ENCODE results near the gene PAH. TPM values are rescaled to one million over a fixed set of nuclear protein-coding genes. Genes with fewer than 3 reads are reported as not detected.

PAH gene
- total and polyA plus RNA-seq, 2 of the 13 experiments (the other 11 are each of a cell fraction or from before 2014, with no cell fraction given), result 192 to 451 TPM

DNA sequence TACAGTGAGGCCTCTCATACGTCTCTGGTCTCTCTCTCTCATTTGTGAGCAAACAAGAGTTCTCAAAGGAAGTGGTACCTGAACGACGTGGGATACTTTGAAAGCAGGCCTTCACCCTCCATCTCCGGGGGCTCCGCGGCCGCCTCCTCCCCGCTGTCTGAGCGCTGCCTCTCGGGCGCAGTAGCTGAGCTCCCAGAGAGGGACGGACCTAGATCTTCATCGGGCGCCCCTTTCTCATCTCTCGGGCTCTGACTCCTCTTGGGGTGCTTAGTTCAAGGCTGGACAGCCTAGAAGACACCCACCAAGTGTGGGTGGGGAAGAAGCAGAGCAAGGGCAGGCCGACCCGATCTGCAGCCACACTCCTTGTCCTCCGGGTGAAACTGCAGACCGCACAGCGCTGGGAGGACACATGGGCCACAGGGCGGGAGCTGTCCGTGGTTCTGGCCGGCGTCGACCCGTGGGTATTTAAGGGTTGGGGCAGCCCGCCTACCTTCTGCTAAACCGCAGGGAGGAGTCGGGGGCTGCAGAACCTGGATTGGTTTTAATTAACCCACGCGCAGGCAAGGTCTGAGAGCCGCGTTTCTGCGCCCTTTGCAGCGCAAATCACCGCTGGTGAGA is 92.7 kb downstream of the PAH start (continued):
- TF ChIP-seq ELF3 (CRISPR knock-in tag; IDR thresholded peaks at IDR 0.05), result 0 out of 2 replicates have a peak, but pooled peaks have one; percentile 48
- peak; percentile 47 for TF ChIP-seq FOSL2 (CRISPR knock-in tag; IDR thresholded peaks at IDR 0.05)
- TF ChIP-seq PHF8 (CRISPR knock-in tag; IDR thresholded peaks at IDR 0.05), result peak; percentile 24; the same call in 1 of the 2 replicates
- 0 out of 2 replicates have a peak, but pooled peaks have one; percentile 48 for TF ChIP-seq ZNF335 (CRISPR knock-in tag; IDR thresholded peaks at IDR 0.05)
- TF ChIP-seq ZFP36L1 (CRISPR knock-in tag; IDR thresholded peaks at IDR 0.05), result 0 out of 2 replicates have a peak, but pooled peaks have one; percentile 51
- peak; percentile 98 for TF ChIP-seq WIZ (CRISPR knock-in tag; IDR thresholded peaks at IDR 0.05)
- TF ChIP-seq XRCC5 (optimal IDR thresholded peaks at IDR 0.05; ENCODE audit: low read length), result peak; percentile 45
- peak; percentile 65; the same call in 1 of the 2 replicates for TF ChIP-seq ZNF784 (CRISPR knock-in tag; IDR thresholded peaks at IDR 0.05; ENCODE audit: borderline replicate concordance)
- no peak for TF ChIP-seq ZBTB8A (CRISPR knock-in tag; IDR thresholded peaks at IDR 0.05; ENCODE audit: borderline replicate concordance, low read depth)
- TF ChIP-seq BCL6 (CRISPR knock-in tag; IDR thresholded peaks at IDR 0.05), result peak; percentile 51
- TF ChIP-seq ZNF280D (CRISPR knock-in tag; IDR thresholded peaks at IDR 0.05), result 0 out of 2 replicates have a peak, but pooled peaks have one; percentile 24
- 0 out of 2 replicates have a peak, but pooled peaks have one; percentile 24 for TF ChIP-seq ZSCAN12 (CRISPR knock-in tag; IDR thresholded peaks at IDR 0.05)
- TF ChIP-seq SOX6 (IDR thresholded peaks at IDR 0.05), result no peak
- TF ChIP-seq SOX6 (CRISPR knock-in tag; IDR thresholded peaks at IDR 0.05), result no peak
- no peak for TF ChIP-seq HNF4G (IDR thresholded peaks at IDR 0.05; ENCODE audit: borderline replicate concordance, low read depth, low read length)
- no peak for TF ChIP-seq HNF4G (CRISPR knock-in tag; IDR thresholded peaks at IDR 0.05; ENCODE audit: borderline replicate concordance, low read depth)
- peak; percentile 90 for TF ChIP-seq ZBTB49 (CRISPR knock-in tag; IDR thresholded peaks at IDR 0.05; ENCODE audit: borderline replicate concordance)
- peak; percentile 89 for TF ChIP-seq SALL1 (CRISPR knock-in tag; IDR thresholded peaks at IDR 0.05)
- TF ChIP-seq FOXA1 (IDR thresholded peaks at IDR 0.05), result no peak
- 0 out of 2 replicates have a peak, but pooled peaks have one; percentile 13 for TF ChIP-seq FOXA1 (CRISPR knock-in tag; IDR thresholded peaks at IDR 0.05)
- TF ChIP-seq CREB1 (IDR thresholded peaks at IDR 0.05), result no peak
- no peak for TF ChIP-seq CREB1 (CRISPR knock-in tag; IDR thresholded peaks at IDR 0.05)
- peak; percentile 58; the same call in 1 of the 2 replicates for TF ChIP-seq HOXA9 (CRISPR knock-in tag; IDR thresholded peaks at IDR 0.05; ENCODE audit: borderline replicate concordance)

Measured in HepG2 (cell line).